Vagina (tissue), 2 donors: ENCODE results near the gene GFOD1.

ENCODE experiments used
- CTCF ChIP-seq, 3 experiments: fragments of 450-650 bp in 2 of 3; fragments of 200-600 bp in 1 of 3; sonication (generic) in 1 of 3; IDR thresholded peaks; one replicate each; pipeline ENCODE4 v1.5.1; 2017 to 2019; ENCODE audit warnings: antibody characterized with exemption in 3 of 3, mild to moderate bottlenecking in 2 of 3, moderate library complexity in 2 of 3
- POLR2A ChIP-seq, 2 donors: fragments of 450-650 bp; IDR thresholded peaks; one replicate each; pipeline ENCODE4 v1.6.1; 2017; ENCODE audit warnings: antibody characterized with exemption in 2 of 2, mild to moderate bottlenecking in 2 of 2, moderate library complexity in 2 of 2
- POLR2AphosphoS5 ChIP-seq, 2 donors: sonication (generic); formaldehyde crosslinking; IDR thresholded peaks; one replicate each; pipeline ENCODE4 v1.9.0; 2017; ENCODE audit warnings: antibody characterized with exemption in 2 of 2, mild to moderate bottlenecking in 2 of 2, low read depth in 1 of 2; ENCODE audit not compliant: insufficient read depth in 1 of 2

- no peak for TF ChIP-seq CTCF (IDR thresholded peaks at IDR 0.05)
- no peak for TF ChIP-seq POLR2AphosphoS5 (IDR thresholded peaks at IDR 0.05; ENCODE audit: insufficient read depth in 1 of 2, low read depth in 1 of 2)
- TF ChIP-seq POLR2A (IDR thresholded peaks at IDR 0.05): no peak
Observed at GRCh38 chr6:13357551-13358075, 129.8 kb downstream of the GFOD1 start.
